ENCODE measurements around the gene TMEM150A.
"Not testable (repeated sequence)": the region's sequence is repeated elsewhere in the genome, so short reads cannot be mapped to it uniquely, and the experiment has no call there.

Gene TMEM150A

DNA sequence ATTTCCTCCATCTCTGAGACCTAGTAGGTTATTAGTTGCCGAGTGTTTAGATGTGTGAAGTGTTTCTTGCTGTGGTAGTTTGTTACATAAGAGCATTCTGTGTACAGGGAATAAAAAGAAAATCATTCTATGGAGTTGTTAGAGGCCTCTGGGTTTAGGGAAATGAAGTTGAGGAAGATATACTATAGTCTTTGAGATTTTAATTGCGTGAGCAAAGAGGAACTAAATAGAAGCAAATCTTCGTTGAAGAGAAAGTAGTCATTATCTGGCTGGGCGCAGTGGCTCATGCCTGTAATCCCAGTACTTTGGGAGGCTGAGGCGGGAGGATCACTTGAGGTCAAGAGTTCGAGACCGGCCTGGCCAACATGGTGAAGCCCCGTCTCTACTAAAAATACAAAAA is 32.5 kb upstream of the TMEM150A start:
- Histone ChIP-seq H3K9ac (ENCODE audit: low read length) (no peak overlapping the region), H3K9me3 (ENCODE audit: control insufficient read depth, low read depth, low read length) (no peaks in the 10 kb centered on the region), H3K4me1 (ENCODE audit: control insufficient read depth, low read depth, low read length) (no peaks in the 10 kb centered on the region), H3K27me3 (ENCODE audit: control insufficient read depth, insufficient read depth, low read length) (no peaks in the 10 kb centered on the region), H3K27ac (ENCODE audit: low read length) (no peak overlapping the region), H3K4me3 (ENCODE audit: low read length) (no peak overlapping the region), H3K36me3 (ENCODE audit: control insufficient read depth, low read depth, low read length) (peaks cover 81% of the 10 kb centered on the region)

DNA sequence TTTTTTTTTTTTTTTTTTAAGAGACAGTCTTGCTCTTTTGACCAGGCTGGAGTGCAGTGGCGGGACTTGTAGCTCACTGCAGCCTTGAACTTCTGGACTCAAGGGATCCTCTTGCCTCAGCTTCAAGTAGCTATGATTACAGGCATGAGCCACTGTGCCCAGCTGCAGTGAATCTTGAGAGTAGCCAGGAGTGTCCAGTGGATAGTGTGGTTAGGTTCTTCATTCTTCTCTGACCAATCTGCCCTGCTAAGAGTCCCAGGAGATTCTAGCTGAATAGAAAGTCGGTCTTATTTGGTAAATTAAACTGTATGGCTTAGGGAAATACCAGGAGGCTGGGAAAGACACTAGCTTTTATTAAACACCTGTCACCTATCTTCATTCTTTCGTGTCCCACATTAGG is 28.8 kb upstream of the TMEM150A start:
- Histone ChIP-seq H3K36me3 (ENCODE audit: control insufficient read depth, low read depth, low read length) (peaks cover 83% of the 10 kb centered on the region), H3K4me1 (ENCODE audit: control insufficient read depth, low read depth, low read length) (no peaks in the 10 kb centered on the region), H3K9ac (ENCODE audit: low read length) (no peak overlapping the region), H3K4me3 (ENCODE audit: low read length) (no peak overlapping the region), H3K27ac (ENCODE audit: low read length) (no peak overlapping the region), H3K27me3 (ENCODE audit: control insufficient read depth, insufficient read depth, low read length) (no peaks in the 10 kb centered on the region), H3K9me3 (ENCODE audit: control insufficient read depth, low read depth, low read length) (no peaks in the 10 kb centered on the region)

- Histone ChIP-seq H3K27me3 (ENCODE audit: control insufficient read depth, insufficient read depth, low read length) (no peaks in the 10 kb centered on the region), H3K4me1 (ENCODE audit: control insufficient read depth, low read depth, low read length) (no peaks in the 10 kb centered on the region), H3K9me3 (ENCODE audit: control insufficient read depth, low read depth, low read length) (no peaks in the 10 kb centered on the region), H3K27ac (ENCODE audit: low read length) (no peak overlapping the region), H3K9ac (ENCODE audit: low read length) (no peak overlapping the region), H3K4me3 (ENCODE audit: low read length) (no peak overlapping the region), H3K36me3 (ENCODE audit: control insufficient read depth, low read depth, low read length) (peaks cover 89% of the 10 kb centered on the region)
These were observed 26.2 kb upstream of the TMEM150A start for GRCh38 chr2:85628658-85629057.

DNA sequence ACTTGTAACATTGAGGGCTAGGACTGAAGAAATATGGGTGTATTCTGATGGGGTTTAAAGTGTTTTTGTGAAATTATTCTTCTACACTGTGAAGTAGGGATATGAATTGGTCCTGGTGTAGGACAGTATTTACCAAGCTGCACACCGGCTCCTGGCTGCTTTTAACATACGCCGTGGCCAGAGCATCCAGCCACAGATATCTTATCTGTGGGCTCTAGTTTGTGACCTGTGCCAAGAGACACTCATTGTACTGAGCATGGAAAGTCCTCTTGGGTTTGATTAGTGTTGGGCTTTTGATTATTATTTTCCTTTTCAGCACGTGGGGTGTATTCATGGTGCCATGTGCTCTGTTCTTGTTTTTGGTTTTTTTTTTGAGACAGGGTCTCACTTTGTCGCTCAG is 21.5 kb upstream of the TMEM150A start:
- no peak overlapping the region for H3K27ac ChIP-seq (ENCODE audit: low read length)
- H3K9me3 ChIP-seq (ENCODE audit: control insufficient read depth, low read depth, low read length) = no peaks in the 10 kb centered on the region
- no peak overlapping the region for H3K9ac ChIP-seq (ENCODE audit: low read length)
- no peaks in the 10 kb centered on the region for H3K4me1 ChIP-seq (ENCODE audit: control insufficient read depth, low read depth, low read length)
- no peak overlapping the region for H3K4me3 ChIP-seq (ENCODE audit: low read length)
- H3K27me3 ChIP-seq (ENCODE audit: control insufficient read depth, insufficient read depth, low read length) = no peaks in the 10 kb centered on the region
- peaks cover 95% of the 10 kb centered on the region for H3K36me3 ChIP-seq (ENCODE audit: control insufficient read depth, low read depth, low read length)

DNA sequence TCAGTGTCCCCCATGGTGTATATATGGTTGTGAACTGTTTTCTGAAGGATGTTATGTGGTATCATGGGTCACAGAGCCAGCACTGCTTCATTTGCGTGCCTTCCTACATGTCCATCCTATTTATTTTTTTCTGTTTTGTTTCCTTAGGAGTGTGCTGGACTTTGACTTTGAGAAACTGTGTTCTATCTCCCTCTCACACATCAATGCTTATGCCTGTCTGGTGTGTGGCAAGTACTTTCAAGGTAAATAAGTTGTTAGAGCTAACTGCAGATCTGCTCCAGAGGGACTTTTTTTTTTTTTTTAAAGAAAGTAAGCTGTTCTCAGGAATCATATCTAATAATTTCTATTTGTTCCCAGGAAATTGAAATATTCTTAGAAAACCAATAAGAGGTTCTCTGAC is 18.8 kb upstream of the TMEM150A start:
- Histone ChIP-seq H3K4me3 (ENCODE audit: low read length) (no peak overlapping the region), H3K9me3 (ENCODE audit: control insufficient read depth, low read depth, low read length) (no peaks in the 10 kb centered on the region), H3K9ac (ENCODE audit: low read length) (no peak overlapping the region), H3K36me3 (ENCODE audit: control insufficient read depth, low read depth, low read length) (peaks cover 77% of the 10 kb centered on the region), H3K27me3 (ENCODE audit: control insufficient read depth, insufficient read depth, low read length) (no peaks in the 10 kb centered on the region), H3K4me1 (ENCODE audit: control insufficient read depth, low read depth, low read length) (peaks cover 6% of the 10 kb centered on the region), H3K27ac (ENCODE audit: low read length) (no peak overlapping the region)

GRCh38 chr2:85619617-85620016 is 17.1 kb upstream of the TMEM150A start:
- H3K36me3 ChIP-seq (ENCODE audit: control insufficient read depth, low read depth, low read length) = peaks cover 60% of the 10 kb centered on the region
- H3K4me3 ChIP-seq (ENCODE audit: low read length) = no peak overlapping the region
- H3K9ac ChIP-seq (ENCODE audit: low read length) = no peak overlapping the region
- no peaks in the 10 kb centered on the region for H3K9me3 ChIP-seq (ENCODE audit: control insufficient read depth, low read depth, low read length)
- H3K27ac ChIP-seq (ENCODE audit: low read length) = no peak overlapping the region
- no peaks in the 10 kb centered on the region for H3K27me3 ChIP-seq (ENCODE audit: control insufficient read depth, insufficient read depth, low read length)
- H3K4me1 ChIP-seq (ENCODE audit: control insufficient read depth, low read depth, low read length) = peaks cover 6% of the 10 kb centered on the region

- Histone ChIP-seq H3K4me3 (ENCODE audit: low read length) (peak overlapping the region; percentile 89), H3K36me3 (ENCODE audit: control insufficient read depth, low read depth, low read length) (peaks cover 41% of the 10 kb centered on the region)
- H3K9me3 ChIP-seq (ENCODE audit: control insufficient read depth, low read depth, low read length); H3K9ac ChIP-seq (ENCODE audit: low read length); H3K27me3 ChIP-seq (ENCODE audit: control insufficient read depth, insufficient read depth, low read length); H3K4me1 ChIP-seq (ENCODE audit: control insufficient read depth, low read depth, low read length); H3K27ac ChIP-seq (ENCODE audit: low read length): not testable (repeated sequence)
These were observed 15.2 kb upstream of the TMEM150A start for GRCh38 chr2:85617723-85618122.

DNA sequence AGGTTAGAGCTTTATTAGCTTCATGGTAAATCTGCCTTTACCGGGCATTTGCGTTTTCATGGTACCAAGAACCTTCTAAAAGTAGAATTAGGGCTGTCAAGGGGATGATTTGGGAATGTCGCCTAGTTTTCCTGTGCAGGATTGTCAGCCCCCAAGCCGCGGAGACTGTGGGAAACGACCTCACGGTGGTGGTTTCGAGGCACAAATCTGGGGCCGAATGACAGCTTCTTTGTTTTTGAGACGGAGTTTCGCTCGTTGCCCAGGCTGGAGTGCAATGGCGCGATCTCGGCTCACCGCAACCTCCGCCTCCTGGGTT is 12.9 kb upstream of the TMEM150A start:
- H3K9ac ChIP-seq (ENCODE audit: low read length) = peak overlapping the region; percentile 94

DNA sequence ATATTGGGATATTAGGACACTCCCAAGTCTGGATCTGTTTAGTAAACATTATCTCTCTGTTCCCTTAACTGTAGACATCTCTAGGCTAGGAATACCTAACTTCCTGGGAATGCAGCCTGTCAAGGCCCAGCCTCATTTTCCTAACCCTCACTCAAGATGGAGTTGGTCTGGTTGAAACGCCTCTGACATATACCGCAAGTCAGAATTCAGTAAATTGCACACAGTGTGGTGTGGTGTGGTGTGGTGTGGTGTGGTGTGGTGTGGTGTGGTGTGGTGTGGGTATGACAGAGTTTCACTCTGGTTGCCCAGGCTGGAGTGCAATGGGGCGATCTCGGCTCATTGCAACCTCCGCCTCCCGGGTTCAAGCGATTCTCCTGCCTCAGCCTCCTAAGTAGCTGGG is 12.3 kb upstream of the TMEM150A start:
- H3K27me3 ChIP-seq (ENCODE audit: control insufficient read depth, insufficient read depth, low read length); H3K9ac ChIP-seq (ENCODE audit: low read length); H3K27ac ChIP-seq (ENCODE audit: low read length); H3K4me1 ChIP-seq (ENCODE audit: control insufficient read depth, low read depth, low read length); H3K4me3 ChIP-seq (ENCODE audit: low read length); H3K9me3 ChIP-seq (ENCODE audit: control insufficient read depth, low read depth, low read length): not testable (repeated sequence)
- H3K36me3 ChIP-seq (ENCODE audit: control insufficient read depth, low read depth, low read length) = peaks cover 16% of the 10 kb centered on the region

More for the DNA sequence above, 12.9 kb upstream of the TMEM150A start:
- Histone ChIP-seq H3K9me3 (ENCODE audit: control insufficient read depth, low read depth, low read length) (no peaks in the 10 kb centered on the region), H3K27ac (ENCODE audit: low read length) (no peak overlapping the region), H3K4me1 (ENCODE audit: control insufficient read depth, low read depth, low read length) (peaks cover 6% of the 10 kb centered on the region), H3K4me3 (ENCODE audit: low read length) (peak overlapping the region; percentile 89), H3K27me3 (ENCODE audit: control insufficient read depth, insufficient read depth, low read length) (no peaks in the 10 kb centered on the region), H3K36me3 (ENCODE audit: control insufficient read depth, low read depth, low read length) (peaks cover 22% of the 10 kb centered on the region)

DNA sequence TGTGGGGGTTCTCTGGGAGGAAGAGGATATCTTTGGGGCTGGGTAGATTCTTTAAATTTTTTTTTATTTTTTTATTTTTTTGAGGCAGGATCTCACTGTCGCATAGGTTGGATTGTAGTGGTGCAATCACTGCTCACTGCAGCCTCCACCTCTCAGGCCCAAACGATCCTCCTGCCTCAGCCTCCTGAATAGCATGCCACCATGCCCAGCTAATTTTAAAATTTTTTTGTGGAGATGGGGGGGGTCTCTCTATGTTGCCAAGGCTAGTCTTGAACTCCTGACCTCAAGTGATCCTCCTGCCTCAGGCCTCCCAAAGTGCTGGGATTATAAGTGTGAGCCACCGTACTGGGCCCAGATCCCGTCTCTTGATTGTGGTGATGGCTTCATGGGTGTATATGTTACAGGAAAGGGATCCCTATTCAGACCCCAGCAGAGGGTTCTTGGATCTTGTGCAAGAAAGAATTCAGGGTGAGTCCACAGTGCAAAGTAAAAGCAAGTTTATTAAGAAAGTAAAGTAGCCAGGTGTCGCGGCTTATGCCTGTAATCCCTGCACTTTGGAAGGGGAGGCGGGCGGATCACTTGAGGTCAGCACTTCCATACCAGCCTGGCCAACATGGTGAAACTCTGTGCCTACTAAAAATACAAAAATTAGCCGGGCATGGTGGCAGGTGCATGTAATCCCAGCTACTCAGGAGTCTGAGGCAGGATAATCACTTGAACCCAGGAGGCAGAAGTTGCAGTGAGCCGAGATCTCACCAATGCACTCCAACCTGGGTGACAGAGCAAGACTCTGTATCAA is 11.4 kb upstream of the TMEM150A start:
- Histone ChIP-seq H3K36me3 (ENCODE audit: control insufficient read depth, low read depth, low read length) (peaks cover 14% of the 10 kb centered on the region), H3K27ac (ENCODE audit: low read length) (no peak overlapping the region), H3K4me3 (ENCODE audit: low read length) (no peak overlapping the region), H3K9me3 (ENCODE audit: control insufficient read depth, low read depth, low read length) (no peaks in the 10 kb centered on the region), H3K4me1 (ENCODE audit: control insufficient read depth, low read depth, low read length) (peaks cover 6% of the 10 kb centered on the region), H3K27me3 (ENCODE audit: control insufficient read depth, insufficient read depth, low read length) (no peaks in the 10 kb centered on the region), H3K9ac (ENCODE audit: low read length) (no peak overlapping the region)

- peak within 1 kb of the TSS; percentile 94 for H3K4me3 ChIP-seq (ENCODE audit: low read length)
- H3K27me3 ChIP-seq (ENCODE audit: control insufficient read depth, insufficient read depth, low read length) = no peaks in the 10 kb centered on the region
- no peaks in the 10 kb centered on the region for H3K9me3 ChIP-seq (ENCODE audit: control insufficient read depth, low read depth, low read length)
- peaks cover 20% of the 10 kb centered on the region for H3K36me3 ChIP-seq (ENCODE audit: control insufficient read depth, low read depth, low read length)
- H3K9ac ChIP-seq (ENCODE audit: low read length) = peak within 1 kb of the TSS; percentile 75
- peak within 1 kb of the TSS; percentile 91 for H3K27ac ChIP-seq (ENCODE audit: low read length)
- no peaks in the 10 kb centered on the region for H3K4me1 ChIP-seq (ENCODE audit: control insufficient read depth, low read depth, low read length)
These were observed 9.4 kb upstream of the TMEM150A start, which contains the start of gene C2orf68 for GRCh38 chr2:85611705-85612587. TSS of gene C2orf68 (minus strand) at chr2:85612066. CDS start at chr2:85611984, 82 bp downstream.

Data from iPS-18a (cell line).